Measurements from ENCODE around the gene ANKRD22.

DNA sequence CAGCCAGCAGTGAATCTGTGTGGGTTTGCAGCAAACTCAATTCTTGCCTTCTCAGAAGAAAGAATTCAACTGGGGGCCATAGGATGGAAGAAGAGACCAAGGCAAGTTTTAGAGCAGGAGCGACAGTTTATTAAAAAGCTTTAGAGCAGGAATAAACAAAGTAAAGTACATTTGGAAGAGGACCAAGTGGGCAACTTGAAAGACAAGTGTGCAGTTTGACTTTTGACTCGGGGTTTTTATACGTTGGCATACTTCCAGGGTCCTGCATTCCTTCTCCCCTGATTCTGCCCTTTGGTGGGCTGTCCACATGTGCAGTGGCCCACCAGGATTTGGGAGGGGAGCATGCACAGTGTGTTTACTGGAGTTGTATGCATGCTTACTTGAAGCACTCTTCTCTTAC lies 3.0 kb upstream of the ANKRD22 start:
- TF ChIP-seq, protein P1, sequence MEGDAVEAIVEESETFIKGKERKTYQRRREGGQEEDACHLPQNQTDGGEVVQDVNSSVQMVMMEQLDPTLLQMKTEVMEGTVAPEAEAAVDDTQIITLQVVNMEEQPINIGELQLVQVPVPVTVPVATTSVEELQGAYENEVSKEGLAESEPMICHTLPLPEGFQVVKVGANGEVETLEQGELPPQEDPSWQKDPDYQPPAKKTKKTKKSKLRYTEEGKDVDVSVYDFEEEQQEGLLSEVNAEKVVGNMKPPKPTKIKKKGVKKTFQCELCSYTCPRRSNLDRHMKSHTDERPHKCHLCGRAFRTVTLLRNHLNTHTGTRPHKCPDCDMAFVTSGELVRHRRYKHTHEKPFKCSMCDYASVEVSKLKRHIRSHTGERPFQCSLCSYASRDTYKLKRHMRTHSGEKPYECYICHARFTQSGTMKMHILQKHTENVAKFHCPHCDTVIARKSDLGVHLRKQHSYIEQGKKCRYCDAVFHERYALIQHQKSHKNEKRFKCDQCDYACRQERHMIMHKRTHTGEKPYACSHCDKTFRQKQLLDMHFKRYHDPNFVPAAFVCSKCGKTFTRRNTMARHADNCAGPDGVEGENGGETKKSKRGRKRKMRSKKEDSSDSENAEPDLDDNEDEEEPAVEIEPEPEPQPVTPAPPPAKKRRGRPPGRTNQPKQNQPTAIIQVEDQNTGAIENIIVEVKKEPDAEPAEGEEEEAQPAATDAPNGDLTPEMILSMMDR (IDR thresholded peaks at IDR 0.05; ENCODE audit: insufficient read depth, low read depth, low read length), result no peak
- TF ChIP-seq EZH2 (IDR thresholded peaks at IDR 0.05; ENCODE audit: insufficient read depth, low read length), result no peak
